Measurements from ENCODE around the gene SULT1A2.
A peak's percentile ranks its signal among the peaks of the same experiment; 100 is the strongest.
"Not testable (repeated sequence)": the region's sequence is repeated elsewhere in the genome, so short reads cannot be mapped to it uniquely, and the experiment has no call there.

Gene SULT1A2

DNA sequence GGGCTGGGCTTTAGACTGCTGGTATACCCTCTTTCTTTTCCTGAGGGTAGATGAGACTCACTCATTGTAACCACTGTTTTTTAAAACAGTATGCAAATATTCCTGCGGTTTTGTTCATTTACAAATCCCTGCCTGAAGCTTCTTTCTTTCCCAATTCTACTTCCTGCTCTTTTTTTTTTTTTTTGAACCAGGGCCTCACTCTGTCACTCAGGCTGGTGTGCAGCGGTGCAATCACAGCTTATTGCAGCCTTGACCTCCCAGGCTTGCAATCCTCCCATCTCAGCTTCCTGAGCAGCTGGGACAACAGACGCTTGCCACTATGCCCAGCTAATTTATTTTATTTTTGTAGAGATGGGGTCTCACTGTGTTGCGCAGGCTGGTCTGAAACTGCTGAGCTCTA, 21.0 kb upstream of the SULT1A2 start:
- Histone ChIP-seq H3K4me3 (no peak overlapping the region), H3K27ac (no peak overlapping the region)
- DNase-seq (ENCODE audit: low spot score), result no peak
- TF ChIP-seq, protein P1, sequence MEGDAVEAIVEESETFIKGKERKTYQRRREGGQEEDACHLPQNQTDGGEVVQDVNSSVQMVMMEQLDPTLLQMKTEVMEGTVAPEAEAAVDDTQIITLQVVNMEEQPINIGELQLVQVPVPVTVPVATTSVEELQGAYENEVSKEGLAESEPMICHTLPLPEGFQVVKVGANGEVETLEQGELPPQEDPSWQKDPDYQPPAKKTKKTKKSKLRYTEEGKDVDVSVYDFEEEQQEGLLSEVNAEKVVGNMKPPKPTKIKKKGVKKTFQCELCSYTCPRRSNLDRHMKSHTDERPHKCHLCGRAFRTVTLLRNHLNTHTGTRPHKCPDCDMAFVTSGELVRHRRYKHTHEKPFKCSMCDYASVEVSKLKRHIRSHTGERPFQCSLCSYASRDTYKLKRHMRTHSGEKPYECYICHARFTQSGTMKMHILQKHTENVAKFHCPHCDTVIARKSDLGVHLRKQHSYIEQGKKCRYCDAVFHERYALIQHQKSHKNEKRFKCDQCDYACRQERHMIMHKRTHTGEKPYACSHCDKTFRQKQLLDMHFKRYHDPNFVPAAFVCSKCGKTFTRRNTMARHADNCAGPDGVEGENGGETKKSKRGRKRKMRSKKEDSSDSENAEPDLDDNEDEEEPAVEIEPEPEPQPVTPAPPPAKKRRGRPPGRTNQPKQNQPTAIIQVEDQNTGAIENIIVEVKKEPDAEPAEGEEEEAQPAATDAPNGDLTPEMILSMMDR (IDR thresholded peaks at IDR 0.05), result no peak

GRCh38 chr16:28616636-28617035, 19.8 kb upstream of the SULT1A2 start:
- no peak overlapping the region for H3K4me3 ChIP-seq
- peak; percentile 24 for DNase-seq (ENCODE audit: low spot score)
- no peak overlapping the region for H3K27ac ChIP-seq
- TF ChIP-seq, protein P1 (IDR thresholded peaks at IDR 0.05), result no peak

GRCh38 chr16:28616224-28616577, 19.4 kb upstream of the SULT1A2 start:
- H3K4me3 ChIP-seq; H3K27ac ChIP-seq; DNase-seq (ENCODE audit: low spot score): not testable (repeated sequence)

DNA sequence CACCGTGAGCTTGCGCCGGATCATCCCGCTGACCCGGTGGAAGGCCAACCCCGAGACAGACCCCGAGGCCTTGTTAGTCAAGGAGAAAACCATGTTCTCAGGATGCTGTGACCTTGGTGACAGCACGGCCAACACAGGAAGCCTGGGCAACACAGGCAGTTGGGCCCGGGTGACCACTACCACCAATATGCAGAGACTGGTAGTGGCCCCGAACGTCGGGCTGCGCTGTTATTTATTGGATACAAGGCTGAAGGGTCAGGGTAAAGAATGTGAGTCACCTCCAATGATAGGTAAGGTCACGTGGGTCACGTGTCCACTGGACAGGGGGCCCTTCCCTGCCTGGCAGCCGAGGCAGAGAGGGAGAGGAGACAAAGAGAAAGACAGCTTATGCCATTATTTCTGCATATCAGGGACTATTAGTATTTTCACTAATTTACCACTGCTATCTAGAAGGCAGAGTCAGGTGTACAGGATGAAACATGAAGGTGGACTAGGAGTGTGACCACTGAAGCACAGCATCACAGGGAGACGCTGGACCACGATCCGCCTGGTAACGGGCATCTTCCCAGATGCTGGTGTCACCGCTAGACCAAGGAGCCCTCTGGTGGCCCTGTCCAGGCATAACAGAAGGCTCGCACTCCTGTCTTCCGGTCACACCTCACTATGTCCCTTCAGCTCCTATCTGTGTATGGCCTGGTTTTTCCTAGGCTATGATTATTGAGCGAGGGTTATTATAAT, 18.8 kb upstream of the SULT1A2 start:
- TF ChIP-seq, protein P1 (IDR thresholded peaks at IDR 0.05), result peak; percentile 38
- H3K4me3 ChIP-seq, H3K27ac ChIP-seq: not testable (repeated sequence)
- DNase-seq (ENCODE audit: low spot score), result peak; percentile 56

DNA sequence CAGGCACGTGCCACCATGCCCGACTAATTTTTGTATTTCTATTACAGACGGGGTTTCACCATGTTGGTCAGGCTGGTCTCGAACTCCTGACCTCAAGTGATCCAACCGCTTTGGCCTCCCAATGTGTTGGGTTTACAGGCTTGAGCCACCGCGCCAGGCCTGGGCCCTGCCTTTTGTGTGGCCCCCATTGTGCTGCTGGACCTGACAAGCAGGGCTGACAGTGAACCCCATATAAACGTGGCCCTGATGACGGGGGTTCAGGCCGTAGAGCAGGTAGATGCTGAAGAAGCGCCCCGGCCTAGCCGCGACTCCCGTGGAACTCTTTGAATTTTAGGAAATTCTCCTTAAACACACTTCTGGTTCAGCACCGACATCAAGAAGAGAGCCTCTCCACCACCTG, 17.7 kb upstream of the SULT1A2 start:
- DNase-seq (ENCODE audit: low spot score), result peak; percentile 21
- H3K27ac ChIP-seq, H3K4me3 ChIP-seq: not testable (repeated sequence)

DNA sequence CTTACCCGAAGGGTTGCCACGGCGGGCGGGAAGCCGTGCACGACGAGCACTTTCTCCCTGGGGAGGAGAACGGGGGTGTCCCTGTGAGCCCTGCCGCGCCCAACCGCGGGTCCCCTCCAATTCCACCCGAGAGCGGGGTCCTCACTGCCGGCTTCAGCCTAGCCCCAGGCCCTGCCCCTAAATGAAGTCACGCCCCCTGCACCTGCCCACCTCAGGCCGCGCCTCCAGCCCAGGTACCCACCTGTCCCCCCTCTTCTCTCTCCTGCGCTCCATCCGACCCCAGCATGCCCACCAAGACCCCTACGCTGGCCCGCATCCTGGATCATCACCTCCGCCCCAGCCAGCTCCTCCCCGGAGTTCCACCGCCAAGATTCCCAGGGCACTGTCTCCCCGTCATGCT, 17.1 kb upstream of the SULT1A2 start:
- DNase-seq (ENCODE audit: low spot score), result peak; percentile 14
- not testable (repeated sequence) for H3K27ac ChIP-seq, H3K4me3 ChIP-seq

DNA sequence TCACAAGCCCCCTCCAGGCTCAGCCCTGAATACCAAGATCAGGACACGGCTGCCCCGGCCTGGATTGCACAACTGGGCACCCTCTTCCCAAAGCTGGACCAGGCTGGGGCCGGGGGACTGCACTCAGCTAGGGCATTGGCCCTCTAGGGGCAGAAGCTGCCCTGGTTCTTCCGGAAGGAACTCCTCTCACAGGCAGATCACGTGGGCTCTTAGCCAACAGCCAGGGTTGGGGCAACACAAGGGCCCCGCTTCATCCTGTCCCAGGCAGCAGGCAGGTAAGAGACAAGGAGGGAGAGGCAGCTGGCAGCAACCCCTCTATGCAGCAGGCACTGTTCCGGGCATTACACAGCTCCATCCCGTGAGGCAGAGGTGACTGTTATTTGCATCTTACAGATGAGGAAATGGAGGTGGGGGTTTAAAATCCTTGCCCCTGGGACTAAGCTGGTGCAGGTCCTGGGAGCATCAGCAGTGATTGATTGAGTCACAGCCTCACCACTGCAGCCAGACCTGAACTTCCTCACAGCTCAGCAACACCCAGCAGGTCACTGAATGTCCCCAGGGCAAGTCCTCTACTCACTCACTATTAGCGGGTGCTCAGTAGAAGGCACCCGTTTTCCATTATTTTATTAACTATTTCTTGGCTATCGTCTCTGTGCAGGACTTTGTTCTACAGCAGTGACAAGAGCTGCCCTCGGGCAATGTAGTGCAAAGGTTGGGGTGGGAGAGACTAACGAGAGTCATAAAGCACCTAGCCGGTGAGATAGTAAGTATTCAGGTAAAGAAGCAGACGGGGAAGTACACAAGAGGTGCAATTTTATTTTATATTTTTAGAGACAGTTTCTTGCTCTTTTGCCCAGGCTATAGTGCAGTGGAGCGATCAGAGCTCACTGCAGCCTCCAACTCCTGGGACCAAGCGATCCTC, 15.8 kb upstream of the SULT1A2 start:
- H3K4me3 ChIP-seq; DNase-seq (ENCODE audit: low spot score); H3K27ac ChIP-seq: not testable (repeated sequence)

- H3K4me3 ChIP-seq, result no peak overlapping the region
Observed at GRCh38 chr16:28610595-28611191, 13.8 kb upstream of the SULT1A2 start.

More at GRCh38 chr16:28610595-28611191, 13.8 kb upstream of the SULT1A2 start:
- H3K27ac ChIP-seq, result peak overlapping the region in 1 of 2 donors; percentile 71
- TF ChIP-seq, protein P1 (IDR thresholded peaks at IDR 0.05), result no peak
- DNase-seq (ENCODE audit: low spot score), result peak; percentile 75
